Ectodermal cell (in vitro differentiated cells): ENCODE results near the gene GSTM4. TPM values are rescaled to one million over a fixed set of nuclear protein-coding genes. Genes with fewer than 3 reads are reported as not detected.

ENCODE experiments used
- H3K27ac ChIP-seq: 2 replicates; pipeline ENCODE4 v1.7.0; 2013; ENCODE audit warnings: mild to moderate bottlenecking, low read depth, low read length; ENCODE audit not compliant: insufficient read depth, poor library complexity, severe bottlenecking
- H3K27me3 ChIP-seq: 2 replicates; pipeline ENCODE4 v1.7.0; 2013; ENCODE audit warnings: mild to moderate bottlenecking, low read length; ENCODE audit not compliant: insufficient read depth, control insufficient read depth, poor library complexity, severe bottlenecking
- H3K36me3 ChIP-seq: one replicate; pipeline ENCODE4 v1.7.0; 2013; ENCODE audit warnings: low read length; ENCODE audit not compliant: control insufficient read depth, insufficient read depth
- H3K4me1 ChIP-seq: one replicate; pipeline ENCODE4 v1.7.0; 2013; ENCODE audit warnings: low read length; ENCODE audit not compliant: control insufficient read depth, insufficient read depth
- H3K4me3 ChIP-seq: 2 replicates; pipeline ENCODE4 v1.7.0; 2013; ENCODE audit warnings: low read depth, low read length, control low read depth; ENCODE audit not compliant: insufficient read depth
- H3K9me3 ChIP-seq: 2 replicates; pipeline ENCODE4 v1.7.0; 2013; ENCODE audit warnings: mild to moderate bottlenecking, low read length, moderate library complexity; ENCODE audit not compliant: control insufficient read depth
- WGBS, 2 experiments: methylation state at CpG; one replicate each; pipeline ENCODE4 v1.1.7; 2013; ENCODE audit warnings: missing lambda C conversion rate in 2 of 2; 5-methylcytosine and 5-hydroxymethylcytosine counted together
- polyA plus RNA-seq, 4 experiments: library from polyadenylated mRNA; stranded (reverse); fragments of 50-300 nt; gene quantifications; one replicate each; pipeline ENCODE4 v1.2.3, GENCODE V29; 2013

Gene GSTM4
- polyA plus RNA-seq (2013, experiment 1 of 4), result 10.4 TPM
- 10.8 TPM for polyA plus RNA-seq (2013, experiment 2 of 4)
- polyA plus RNA-seq (2013, experiment 3 of 4), result 11.5 TPM
- 13.2 TPM for polyA plus RNA-seq (2013, experiment 4 of 4)

- Histone ChIP-seq H3K4me3 (peak within 1 kb of the TSS; percentile 85), H3K4me1 (peaks cover 10% of the 10 kb centered on the region), H3K27me3 (peaks cover 32% of the 10 kb centered on the region), H3K9me3 (no peaks in the 10 kb centered on the region), H3K36me3 (no peaks in the 10 kb centered on the region), H3K27ac (no peak within 1 kb of the TSS)
- WGBS, 2 experiments, result 3% methylated on average over 54 of the region's 54 CpGs
Observed at GRCh38 chr1:109655615-109656519, at the start of gene GSTM4. GSTM4 (plus strand) TSS chr1:109656099; CDS start chr1:109656390, 291 bp downstream.

GRCh38 chr1:109609881-109610280, 46.0 kb upstream of the GSTM4 start:
- 96 to 98% methylated on average over 3 of the region's 3 CpGs for WGBS, 2 experiments
- Histone ChIP-seq H3K4me1 (no peaks in the 10 kb centered on the region), H3K36me3 (no peaks in the 10 kb centered on the region), H3K9me3 (no peaks in the 10 kb centered on the region), H3K4me3 (no peak overlapping the region), H3K27ac (no peak overlapping the region), H3K27me3 (no peaks in the 10 kb centered on the region)

- H3K27ac ChIP-seq, result no peak overlapping the region
- no peaks in the 10 kb centered on the region for H3K4me1 ChIP-seq
- no peaks in the 10 kb centered on the region for H3K9me3 ChIP-seq
- H3K4me3 ChIP-seq, result no peak overlapping the region
- no peaks in the 10 kb centered on the region for H3K27me3 ChIP-seq
- no peaks in the 10 kb centered on the region for H3K36me3 ChIP-seq
- 87 to 91% methylated on average over 3 of the region's 3 CpGs for WGBS, 2 experiments
Observed at GRCh38 chr1:109610609-109611307, 45.1 kb upstream of the GSTM4 start.

GRCh38 chr1:109611308-109611990, 44.5 kb upstream of the GSTM4 start:
- Histone ChIP-seq H3K36me3 (no peaks in the 10 kb centered on the region), H3K4me1 (no peaks in the 10 kb centered on the region), H3K9me3 (no peaks in the 10 kb centered on the region), H3K27me3 (no peaks in the 10 kb centered on the region), H3K27ac (no peak overlapping the region), H3K4me3 (no peak overlapping the region)
- WGBS, 2 experiments, result 89 to 90% methylated on average over 13 of the region's 13 CpGs

GRCh38 chr1:109613361-109614147, 42.3 kb upstream of the GSTM4 start:
- Histone ChIP-seq H3K4me3 (no peak overlapping the region), H3K27ac (no peak overlapping the region), H3K9me3 (no peaks in the 10 kb centered on the region), H3K4me1 (no peaks in the 10 kb centered on the region), H3K27me3 (no peaks in the 10 kb centered on the region), H3K36me3 (no peaks in the 10 kb centered on the region)
- 70 to 78% methylated on average over 7 of the region's 7 CpGs for WGBS, 2 experiments

- H3K27me3 ChIP-seq, result no peaks in the 10 kb centered on the region
- peaks cover 7% of the 10 kb centered on the region for H3K4me1 ChIP-seq
- no peak overlapping the region for H3K4me3 ChIP-seq
- no peak overlapping the region for H3K27ac ChIP-seq
- H3K9me3 ChIP-seq, result no peaks in the 10 kb centered on the region
- H3K36me3 ChIP-seq, result no peaks in the 10 kb centered on the region
- WGBS, 2 experiments, result 87 to 91% methylated on average over 3 of the region's 3 CpGs
Observed at GRCh38 chr1:109615879-109616278, 40.0 kb upstream of the GSTM4 start.

GRCh38 chr1:109616391-109616790, 39.5 kb upstream of the GSTM4 start:
- peaks cover 9% of the 10 kb centered on the region for H3K4me1 ChIP-seq
- H3K9me3 ChIP-seq, result no peaks in the 10 kb centered on the region
- 89 to 96% methylated on average over 3 of the region's 3 CpGs for WGBS, 2 experiments
- no peaks in the 10 kb centered on the region for H3K27me3 ChIP-seq
- no peak overlapping the region for H3K27ac ChIP-seq
- no peak overlapping the region for H3K4me3 ChIP-seq
- H3K36me3 ChIP-seq, result no peaks in the 10 kb centered on the region

- Histone ChIP-seq H3K36me3 (no peaks in the 10 kb centered on the region), H3K9me3 (no peaks in the 10 kb centered on the region), H3K4me1 (peaks cover 15% of the 10 kb centered on the region), H3K27ac (no peak overlapping the region), H3K27me3 (no peaks in the 10 kb centered on the region), H3K4me3 (no peak overlapping the region)
- WGBS, 2 experiments, result 29 to 46% methylated on average over 3 of the region's 3 CpGs
Observed at GRCh38 chr1:109617291-109617801, 38.6 kb upstream of the GSTM4 start.
